Neural cell (in vitro differentiated cells): ENCODE results near the gene VASH1. TPM values are rescaled to one million over a fixed set of nuclear protein-coding genes. Genes with fewer than 3 reads are reported as not detected.

Experiments used
- H2AFZ ChIP-seq: fragments of 200-600, 300-800 bp; sonication (generic), shearing (Covaris generic); 2 replicates; pipeline ENCODE4 v1.6.0; 2014; ENCODE audit warnings: low read depth, mild to moderate bottlenecking, antibody characterized with exemption, low read length, moderate library complexity
- H3F3A ChIP-seq: fragments of 200-600 bp; shearing (Covaris generic); 2 replicates; pipeline ENCODE4 v1.6.1; 2016; ENCODE audit warnings: mild to moderate bottlenecking, moderate library complexity, mixed read lengths, antibody characterized with exemption, low read length; ENCODE audit not compliant: insufficient read depth, poor library complexity, severe bottlenecking
- H3K27ac ChIP-seq: fragments of 200-600, 300-800 bp; sonication (generic), shearing (Covaris generic); 2 replicates; pipeline ENCODE4 v1.5.1; 2014; ENCODE audit warnings: mild to moderate bottlenecking, low read length, moderate library complexity
- H3K27me3 ChIP-seq: fragments of 300-800, 200-600 bp; sonication (generic), shearing (Covaris generic); 2 replicates; pipeline ENCODE4 v1.6.0; 2014; ENCODE audit warnings: mild to moderate bottlenecking, low read depth, low read length, moderate library complexity; ENCODE audit not compliant: insufficient read depth
- H3K36me3 ChIP-seq: fragments of 300-800, 200-600 bp; sonication (generic), shearing (Covaris generic); 2 replicates; pipeline ENCODE4 v1.5.1; 2014; ENCODE audit warnings: mild to moderate bottlenecking, antibody characterized with exemption, low read length, moderate library complexity; ENCODE audit not compliant: insufficient read depth
- H3K4me2 ChIP-seq: fragments of 300-800, 200-600 bp; sonication (generic), shearing (Covaris generic); 2 replicates; pipeline ENCODE4 v1.6.0; 2014; ENCODE audit warnings: mild to moderate bottlenecking, low read length
- H3K4me3 ChIP-seq: fragments of 300-800, 200-600 bp; sonication (generic), shearing (Covaris generic); 2 replicates; pipeline ENCODE4 v1.5.1; 2014; ENCODE audit warnings: mild to moderate bottlenecking, low read length, moderate library complexity
- H3K79me2 ChIP-seq: fragments of 200-600 bp; shearing (Covaris generic); replicated peaks from 2 replicates; pipeline ENCODE4 v1.6.0; 2014; ENCODE audit warnings: mild to moderate bottlenecking, low read length, moderate library complexity; ENCODE audit not compliant: insufficient read depth
- H3K9ac ChIP-seq: fragments of 300-800, 200-600 bp; sonication (generic), shearing (Covaris generic); 2 replicates; pipeline ENCODE4 v1.6.1; 2016; ENCODE audit warnings: mild to moderate bottlenecking, low read length, mixed read lengths
- H3K9me2 ChIP-seq: fragments of 200-600 bp; shearing (Covaris generic); 2 replicates; pipeline ENCODE4 v1.6.1; 2016; ENCODE audit warnings: mild to moderate bottlenecking, low read length, mixed read lengths; ENCODE audit not compliant: insufficient read depth
- H3K9me3 ChIP-seq: fragments of 200-600, 300-800 bp; sonication (generic), shearing (Covaris generic); 2 replicates; pipeline ENCODE4 v1.6.1; 2016; ENCODE audit warnings: mild to moderate bottlenecking, mixed run types, low read length, moderate library complexity, mixed read lengths
- H4K20me1 ChIP-seq: fragments of 200-600 bp; shearing (Covaris generic); 2 replicates; pipeline ENCODE4 v1.6.1; 2016; ENCODE audit warnings: mild to moderate bottlenecking, mixed run types; ENCODE audit not compliant: insufficient read depth
- CTCF ChIP-seq: fragments of 450-650 bp; IDR thresholded peaks from 2 replicates; pipeline ENCODE4 v1.5.1; 2014; ENCODE audit warnings: antibody characterized with exemption, mild to moderate bottlenecking, moderate library complexity; ENCODE audit not compliant: poor library complexity, severe bottlenecking
- EP300 ChIP-seq: fragments of 450-650 bp; conservative IDR thresholded peaks from 2 replicates; pipeline ENCODE4 v1.6.1; 2014; ENCODE audit warnings: antibody characterized with exemption, mild to moderate bottlenecking, moderate library complexity; ENCODE audit not compliant: poor library complexity, severe bottlenecking
- EZH2 ChIP-seq: fragments of 200-600, 300-800 bp; shearing (Covaris generic), sonication (generic); IDR thresholded peaks from 2 replicates; pipeline ENCODE4 v1.6.1; 2014; ENCODE audit warnings: antibody characterized with exemption, low read length, borderline replicate concordance, mild to moderate bottlenecking; ENCODE audit not compliant: insufficient read depth, poor library complexity, severe bottlenecking
- MXI1 ChIP-seq: fragments of 450-650 bp; conservative IDR thresholded peaks from 2 replicates; pipeline ENCODE4 v1.6.1; 2014; ENCODE audit warnings: antibody characterized with exemption, mild to moderate bottlenecking; ENCODE audit not compliant: poor library complexity, severe bottlenecking
- POLR2AphosphoS5 ChIP-seq: IDR thresholded peaks from 2 replicates; pipeline ENCODE4 v1.6.1; 2012
- RAD21 ChIP-seq: fragments of 450-650 bp; conservative IDR thresholded peaks from 2 replicates; pipeline ENCODE4 v1.6.1; 2014; ENCODE audit warnings: antibody characterized with exemption, mild to moderate bottlenecking, moderate library complexity
- REST ChIP-seq: IDR thresholded peaks from 2 replicates; pipeline ENCODE4 v1.6.1; 2012; ENCODE audit warnings: borderline replicate concordance
- SMC3 ChIP-seq: fragments of 450-650 bp; conservative IDR thresholded peaks from 2 replicates; pipeline ENCODE4 v1.6.1; 2014; ENCODE audit warnings: antibody characterized with exemption, mild to moderate bottlenecking, moderate library complexity; ENCODE audit not compliant: poor library complexity
- TAF1 ChIP-seq: IDR thresholded peaks from 2 replicates; pipeline ENCODE4 v1.6.1; 2012; ENCODE audit warnings: low read depth
- polyA plus RNA-seq: library from polyadenylated mRNA; depleted of rRNA; stranded (reverse); fragments of >200 nt; gene quantifications from 2 replicates; pipeline ENCODE4 v1.2.3, GENCODE V29; 2014

VASH1 gene
- polyA plus RNA-seq, 1 donor from 2014 or later = 26.8 TPM

DNA sequence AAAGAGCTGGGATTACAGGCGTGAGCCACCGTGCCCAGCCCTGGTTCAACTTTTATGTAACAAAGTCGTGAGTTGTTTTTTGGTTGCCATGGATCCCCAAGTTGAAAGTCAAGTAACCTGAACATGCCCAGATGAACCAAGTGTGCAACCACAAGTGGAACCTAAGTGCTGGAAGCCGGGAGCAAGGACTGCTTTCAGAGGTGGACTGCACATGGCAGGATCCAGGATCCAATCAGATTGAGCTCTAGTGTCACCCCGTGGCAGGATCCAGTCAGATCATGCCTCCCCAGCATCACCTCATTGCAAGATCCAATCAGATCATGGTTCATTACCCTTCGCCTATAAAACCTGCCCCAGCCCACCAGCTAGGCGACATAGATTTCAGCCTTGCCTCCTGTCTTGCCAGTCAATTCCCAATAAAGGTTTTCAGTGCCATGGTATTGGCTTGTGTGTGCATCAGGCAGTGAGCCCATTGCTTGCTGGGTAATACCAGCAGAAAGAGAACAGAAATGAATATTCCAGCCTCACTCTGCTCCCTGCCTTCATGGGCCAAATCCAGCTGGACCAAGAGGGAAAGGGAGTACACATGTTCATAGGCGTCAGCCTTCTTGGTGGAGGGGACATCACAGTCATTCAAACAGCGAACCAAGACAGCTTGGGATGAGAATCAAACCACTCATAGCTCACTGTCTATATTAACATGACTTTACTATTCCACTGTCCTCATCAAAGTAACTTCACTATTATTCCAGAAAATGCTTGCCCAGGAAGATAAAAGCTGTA is 43.6 kb upstream of the VASH1 start:
- Histone ChIP-seq H3K9me3 (no peaks in the 10 kb centered on the region), H3K79me2 (no peaks in the 10 kb centered on the region), H3F3A (no peaks in the 10 kb centered on the region), H3K36me3 (no peaks in the 10 kb centered on the region), H3K27ac (no peak overlapping the region), H3K4me3 (no peak overlapping the region), H2AFZ (no peak overlapping the region), H3K9ac (no peak overlapping the region), H3K27me3 (no peaks in the 10 kb centered on the region), H3K4me2 (no peak overlapping the region), H4K20me1 (no peaks in the 10 kb centered on the region), H3K9me2 (no peaks in the 10 kb centered on the region)
- TF ChIP-seq REST (no peak), EP300 (no peak), SMC3 (no peak), MXI1 (no peak), EZH2 (no peak), CTCF (no peak), RAD21 (no peak), TAF1 (no peak), POLR2AphosphoS5 (no peak)

- Histone ChIP-seq H3K36me3 (no peaks in the 10 kb centered on the region), H3K9ac (no peak overlapping the region), H2AFZ (no peak overlapping the region), H3K4me3 (no peak overlapping the region), H3K9me3 (no peaks in the 10 kb centered on the region), H3K4me2 (no peak overlapping the region), H4K20me1 (no peaks in the 10 kb centered on the region), H3K79me2 (no peaks in the 10 kb centered on the region), H3K27ac (no peak overlapping the region), H3K9me2 (no peaks in the 10 kb centered on the region), H3F3A (no peaks in the 10 kb centered on the region), H3K27me3 (no peaks in the 10 kb centered on the region)
- TF ChIP-seq MXI1 = no peak
- TF ChIP-seq EZH2 = no peak
- no peak for TF ChIP-seq CTCF
- no peak for TF ChIP-seq EP300
- no peak for TF ChIP-seq SMC3
- TF ChIP-seq POLR2AphosphoS5 = no peak
- no peak for TF ChIP-seq RAD21
- TF ChIP-seq REST = no peak
- no peak for TF ChIP-seq TAF1
Measured at GRCh38 chr14:76718306-76719040, 42.8 kb upstream of the VASH1 start.
